HG03139 (cell line): ENCODE data around the gene KRTAP20-2.

ENCODE experiments used
- ATAC-seq: cut with Tn5 transposase; IDR thresholded peaks from one replicate; pipeline ENCODE4 v1.9.1; 2021; ENCODE audit not compliant: unreplicated experiment

Gene KRTAP20-2

GRCh38 chr21:30672985-30673650 is 38.1 kb downstream of the KRTAP20-2 start:
- ATAC-seq, result no peak

GRCh38 chr21:30674312-30674711 is 39.3 kb downstream of the KRTAP20-2 start:
- ATAC-seq, result no peak

- no peak for ATAC-seq
Observed at GRCh38 chr21:30676737-30677136, 41.7 kb downstream of the KRTAP20-2 start.

- ATAC-seq, result no peak
Observed at GRCh38 chr21:30680586-30680985, 45.6 kb downstream of the KRTAP20-2 start.

GRCh38 chr21:30684506-30684905 is 49.5 kb downstream of the KRTAP20-2 start:
- ATAC-seq, result no peak
